GM18526 (cell line): ENCODE data around the gene BICDL1.

Experiments
- POLR2A ChIP-seq: IDR thresholded peaks from 3 replicates; pipeline ENCODE4 v1.6.1; 2011; ENCODE audit not compliant: insufficient read length; ENCODE audit errors: extremely low read depth

Gene BICDL1

GRCh38 chr12:119994892-119995658 lies 6.0 kb downstream of the BICDL1 start:
- TF ChIP-seq POLR2A: no peak

GRCh38 chr12:119996417-119996816 lies 7.4 kb downstream of the BICDL1 start:
- TF ChIP-seq POLR2A: no peak

DNA sequence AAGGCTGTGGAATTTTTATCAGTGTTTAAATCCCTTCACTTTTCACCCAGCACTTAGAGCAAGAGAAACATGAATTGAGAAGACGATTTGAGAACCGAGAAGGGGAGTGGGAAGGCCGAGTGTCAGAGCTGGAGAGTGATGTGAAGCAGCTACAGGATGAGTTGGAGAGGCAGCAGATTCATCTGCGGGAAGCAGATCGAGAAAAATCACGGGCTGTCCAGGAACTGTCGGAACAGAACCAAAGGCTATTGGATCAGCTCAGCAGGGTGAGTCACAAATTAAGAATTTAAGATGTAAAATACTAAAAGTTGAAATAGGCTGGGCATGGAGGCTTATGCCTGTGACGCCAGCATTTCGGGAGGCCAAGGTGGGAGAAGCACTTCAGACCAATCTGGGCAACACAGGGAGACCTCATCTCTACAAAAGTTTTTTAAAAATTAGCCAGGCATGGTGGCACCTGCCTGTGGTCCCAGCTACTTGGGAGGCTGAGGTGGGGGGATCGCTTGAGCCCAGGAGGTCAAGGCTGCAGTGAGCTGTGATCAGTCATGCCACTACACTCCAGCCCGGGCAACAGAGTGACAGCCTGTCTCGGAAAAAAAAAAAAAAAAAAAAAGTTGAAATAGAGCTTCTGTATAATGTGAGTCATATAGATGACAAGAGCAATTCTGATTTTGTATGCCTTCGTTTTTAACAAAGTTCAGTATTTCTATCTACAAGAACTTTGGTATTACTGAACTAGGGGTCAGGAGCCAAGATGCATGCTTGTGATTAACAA lies 9.6 kb downstream of the BICDL1 start:
- no peak for TF ChIP-seq POLR2A

DNA sequence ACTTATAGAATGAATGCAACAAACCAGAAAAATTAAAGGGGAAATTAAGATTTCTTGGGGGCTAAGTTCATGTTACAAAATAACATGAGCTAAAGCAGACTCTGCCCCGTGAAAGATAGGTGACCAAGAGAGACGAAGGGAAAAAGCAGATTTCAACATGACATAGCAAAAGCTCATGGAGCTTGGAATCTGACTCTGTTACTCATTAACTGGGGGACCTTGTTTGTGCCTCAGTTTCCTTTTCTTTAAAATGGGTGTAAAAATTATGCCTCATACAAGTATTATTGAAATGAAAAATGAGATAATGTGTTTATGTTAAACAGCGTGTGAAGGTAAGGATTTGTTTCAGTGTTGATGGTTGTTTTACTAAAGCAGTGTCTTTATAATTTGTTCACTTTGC lies 11.5 kb downstream of the BICDL1 start:
- no peak for TF ChIP-seq POLR2A

DNA sequence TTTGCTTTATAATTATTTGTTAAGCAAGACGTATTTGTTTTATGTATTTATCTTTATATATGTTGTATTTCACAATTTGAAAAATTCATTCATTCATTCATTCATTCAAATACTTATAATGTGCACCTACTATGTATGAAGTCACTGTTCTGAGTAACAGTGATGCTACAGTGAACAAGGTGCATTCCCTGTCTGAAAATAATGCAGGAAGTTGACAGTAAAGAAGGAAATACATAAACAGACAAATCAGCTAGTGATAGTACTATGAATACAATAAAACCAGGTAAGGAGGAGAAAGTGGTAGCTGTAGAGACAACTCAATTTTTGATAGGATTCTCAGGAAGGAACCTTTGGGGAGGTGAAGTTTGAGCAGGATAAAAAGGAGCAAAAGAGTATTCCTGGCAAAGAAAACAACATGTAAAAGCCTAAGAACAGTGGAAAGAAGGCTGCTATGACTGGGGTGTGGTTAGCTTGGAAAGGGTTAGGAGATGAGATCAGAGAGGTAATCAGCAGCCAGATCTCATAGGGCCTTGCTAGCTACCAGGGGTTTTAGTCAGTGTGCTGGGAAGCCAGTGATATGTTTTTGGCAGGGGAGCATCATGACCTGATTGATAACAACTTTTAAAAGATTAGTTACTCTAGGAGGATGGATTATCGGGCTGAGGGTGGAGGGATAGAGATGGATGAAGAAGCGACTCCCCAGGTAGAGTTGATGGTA lies 17.4 kb downstream of the BICDL1 start:
- TF ChIP-seq POLR2A: no peak

- TF ChIP-seq POLR2A: no peak
These were observed 18.2 kb downstream of the BICDL1 start for GRCh38 chr12:120007272-120007671.

DNA sequence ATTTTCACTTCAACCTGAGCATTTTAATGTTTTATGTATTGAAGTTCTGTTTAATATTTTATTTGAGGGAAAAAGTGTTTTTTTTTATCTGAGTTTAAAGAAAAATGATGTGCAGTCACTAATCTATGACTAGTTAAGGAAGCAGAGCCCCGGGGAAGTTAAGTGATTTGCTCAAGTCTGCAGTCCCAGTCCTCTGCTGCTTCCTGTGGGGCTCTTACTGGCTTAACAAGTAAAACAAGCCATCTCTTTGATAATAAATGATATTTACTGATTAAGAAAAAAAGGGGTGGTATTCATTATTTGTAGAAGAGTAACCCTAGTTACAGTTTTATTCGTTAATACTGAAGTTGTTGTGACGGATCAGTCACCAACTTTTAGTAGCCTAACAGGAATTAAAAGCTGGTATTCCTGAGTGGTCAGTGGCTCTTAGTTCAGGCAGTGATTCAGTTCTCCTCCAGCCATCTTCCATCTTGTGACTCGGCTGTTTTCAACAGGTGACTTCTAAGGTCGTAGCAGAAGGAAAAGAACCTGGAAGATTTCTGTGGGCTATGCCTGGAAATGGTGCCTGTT lies 21.7 kb downstream of the BICDL1 start:
- no peak for TF ChIP-seq POLR2A

DNA sequence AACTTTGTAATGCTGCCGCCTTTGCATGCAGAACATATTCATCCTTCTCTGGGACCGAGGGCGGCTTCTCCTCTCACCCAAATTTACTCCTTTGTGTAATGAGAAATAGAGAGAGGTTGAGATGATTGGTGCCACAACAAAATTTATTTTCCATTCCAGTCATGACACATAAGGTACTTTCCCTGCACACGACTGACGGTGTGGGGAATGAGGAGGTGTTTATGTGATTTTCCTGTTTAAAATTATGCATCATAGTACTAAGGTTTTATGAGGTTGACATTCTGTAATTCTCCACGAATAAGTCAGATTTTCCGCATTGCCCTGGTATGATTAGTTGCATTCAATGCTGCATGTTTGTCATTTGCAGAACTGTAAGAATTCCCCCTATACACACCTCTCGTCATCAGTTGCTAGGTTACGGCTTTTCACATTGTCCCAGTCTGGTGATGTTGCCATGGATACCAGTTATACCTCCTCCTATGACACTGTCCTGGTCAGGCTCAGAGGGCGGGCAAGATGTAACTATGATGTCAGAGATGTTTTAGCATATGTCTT lies 23.1 kb downstream of the BICDL1 start:
- no peak for TF ChIP-seq POLR2A

DNA sequence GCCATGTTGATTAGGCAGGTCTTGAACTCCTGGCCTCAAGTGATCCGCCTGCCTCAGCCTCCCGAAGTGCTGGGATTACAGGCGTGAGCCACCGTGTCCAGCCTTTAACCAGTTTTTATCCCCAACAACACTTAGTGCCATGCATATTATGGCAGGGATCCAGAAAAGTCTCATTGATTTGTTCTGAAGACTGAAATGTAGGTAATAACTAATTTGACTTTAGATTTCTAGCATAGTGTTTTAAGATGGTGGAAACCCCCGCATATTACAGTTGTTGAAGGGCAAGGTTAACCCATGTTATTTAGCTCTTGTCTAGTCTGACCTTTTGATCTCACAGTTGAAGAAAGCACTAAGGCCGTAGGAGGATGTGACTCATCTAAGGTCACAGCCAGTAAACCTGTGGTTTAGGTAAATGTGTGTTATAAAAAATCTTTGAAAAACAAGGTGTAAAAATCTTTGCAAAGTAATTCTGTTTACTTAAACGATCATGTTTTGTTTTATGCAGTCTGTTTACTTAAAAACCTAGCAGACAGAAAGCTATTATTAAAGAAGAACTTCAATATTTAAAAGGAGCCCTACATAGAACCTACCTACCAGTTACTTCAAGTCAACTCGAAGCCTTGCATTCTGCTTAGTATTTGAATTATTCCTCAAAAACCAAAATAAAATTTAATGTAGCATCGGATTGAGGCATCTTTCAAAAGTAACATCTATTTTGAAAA lies 24.8 kb downstream of the BICDL1 start:
- no peak for TF ChIP-seq POLR2A

DNA sequence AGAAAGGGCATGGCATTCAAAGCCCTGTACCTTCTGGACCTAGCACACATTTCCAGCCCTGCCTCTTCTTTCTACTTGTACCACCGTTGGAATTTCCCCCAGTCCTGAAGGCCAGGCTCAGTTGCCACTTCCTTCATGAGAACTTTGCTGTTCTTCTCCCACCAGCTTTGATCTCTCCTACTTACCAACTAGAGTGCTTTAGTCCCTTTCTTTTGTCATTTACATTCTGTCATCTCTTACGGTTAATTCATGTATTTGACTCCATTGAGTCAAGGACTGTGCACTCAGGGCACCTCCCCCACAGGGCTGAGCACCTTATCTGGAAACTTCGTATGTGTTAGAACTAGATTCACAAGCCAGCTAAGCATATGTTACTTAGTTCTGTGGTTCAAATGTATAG lies 26.3 kb downstream of the BICDL1 start:
- no peak for TF ChIP-seq POLR2A

DNA sequence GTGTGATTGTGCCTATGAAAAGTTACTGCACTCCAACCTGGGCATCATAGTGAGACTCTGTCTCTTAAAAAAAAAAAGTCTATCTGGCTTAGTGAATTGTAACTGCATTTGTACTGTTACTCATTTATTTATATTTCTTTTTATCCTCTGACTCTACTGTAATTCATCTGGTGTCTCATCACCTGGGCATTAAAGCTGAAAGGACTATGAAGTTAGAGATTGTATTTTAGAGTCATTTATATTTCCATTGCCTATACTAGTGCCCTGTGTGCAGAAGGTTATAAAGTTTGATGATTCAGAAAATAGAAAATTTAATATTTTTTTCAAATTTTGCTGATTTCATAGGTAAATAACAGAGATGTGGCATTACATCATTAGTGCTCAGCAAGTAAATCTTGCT lies 30.2 kb downstream of the BICDL1 start:
- TF ChIP-seq POLR2A: no peak

DNA sequence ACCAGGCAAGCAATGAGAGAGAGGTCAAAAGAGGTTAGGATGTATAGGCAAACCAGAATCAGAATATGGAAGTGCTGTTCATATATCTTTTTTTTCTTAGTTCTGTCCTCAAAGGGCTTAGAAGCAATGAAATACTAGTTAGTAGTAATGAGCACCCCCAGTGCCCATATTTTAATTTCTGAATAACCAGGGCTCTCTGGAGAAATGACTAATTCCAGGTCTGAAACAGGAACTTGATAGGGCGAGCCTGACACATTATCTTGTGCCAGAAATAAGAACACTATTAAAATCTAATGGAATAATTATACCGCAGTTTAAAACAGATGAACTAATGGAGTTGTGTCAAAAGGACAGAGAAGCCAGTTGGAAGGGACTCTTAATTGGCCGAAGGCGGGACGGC lies 30.9 kb downstream of the BICDL1 start:
- no peak for TF ChIP-seq POLR2A

DNA sequence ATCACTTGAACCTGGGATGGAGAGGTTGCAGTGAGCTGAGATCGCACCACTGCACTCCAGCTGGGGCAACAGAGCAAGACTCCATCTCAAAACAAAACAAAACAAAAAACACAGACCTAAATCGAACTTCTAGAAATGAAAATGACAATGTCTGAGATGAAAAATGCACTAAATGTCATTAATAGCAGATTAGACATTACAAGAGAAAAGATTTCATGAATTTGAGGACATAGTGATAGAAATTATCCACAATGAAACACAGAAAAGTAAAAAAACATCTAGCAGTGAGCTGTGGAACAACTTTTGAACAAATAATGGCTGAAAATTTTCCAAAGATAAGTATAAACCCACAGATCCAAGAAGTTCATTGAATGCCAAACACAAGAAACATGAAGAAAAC lies 35.2 kb downstream of the BICDL1 start:
- no peak for TF ChIP-seq POLR2A

- TF ChIP-seq POLR2A: no peak
These were observed 36.6 kb downstream of the BICDL1 start for GRCh38 chr12:120025640-120026039.

DNA sequence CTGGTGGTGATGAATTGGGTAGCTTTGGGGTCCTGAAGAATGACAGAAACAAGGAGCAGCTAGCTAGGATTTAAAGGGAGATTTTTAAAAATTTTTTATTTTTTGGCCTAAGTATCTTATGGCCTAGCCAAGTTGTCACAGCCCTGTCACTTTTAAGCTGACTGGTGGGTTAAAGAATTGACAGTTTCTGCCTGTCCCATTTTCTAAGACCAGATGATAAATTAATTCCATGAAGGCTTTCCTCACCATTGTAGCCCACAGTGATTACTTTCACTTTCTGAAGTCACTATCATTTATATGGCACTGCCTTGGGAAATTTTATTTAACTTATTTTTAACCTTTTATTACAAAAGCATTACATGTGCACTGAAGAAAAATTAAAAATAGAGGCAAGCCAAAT lies 43.2 kb downstream of the BICDL1 start:
- no peak for TF ChIP-seq POLR2A
